COLO668 (cell line): ENCODE measurements around the gene C2CD4B.

Experiments
- DNase-seq: peaks from one replicate; lab custom pipeline; 2025; ENCODE audit not compliant: unreplicated experiment; lab: John Stamatoyannopoulos, UW

C2CD4B gene, protein sequence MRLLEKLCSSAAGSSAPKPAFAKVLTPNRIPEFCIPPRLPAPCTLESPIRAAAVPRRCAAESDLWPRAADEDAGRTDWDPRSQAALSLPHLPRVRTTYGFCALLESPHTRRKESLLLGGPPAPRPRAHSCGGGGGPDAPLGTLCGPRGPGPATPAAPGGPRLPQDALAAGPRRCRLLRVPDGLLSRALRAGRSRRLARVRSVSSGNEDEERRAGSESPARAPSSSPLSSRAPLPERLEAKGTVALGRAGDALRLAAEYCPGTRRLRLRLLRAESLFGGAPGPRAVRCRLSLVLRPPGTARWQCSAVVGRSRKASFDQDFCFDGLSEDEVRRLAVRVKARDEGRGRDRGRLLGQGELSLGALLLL

GRCh38 chr15:62165104-62165792 is at the start of gene C2CD4B:
Gene C2CD4B (minus strand): TSS chr15:62165285. CDS start chr15:62164984, 301 bp downstream.
- DNase-seq: peak; percentile 95

- DNase-seq: no peak
Measured at GRCh38 chr15:62212741-62213140, 47.7 kb upstream of the C2CD4B start.

- no peak for DNase-seq
Measured at GRCh38 chr15:62211348-62211747, 46.3 kb upstream of the C2CD4B start.

- DNase-seq: no peak
Measured at GRCh38 chr15:62209821-62210220, 44.7 kb upstream of the C2CD4B start.

GRCh38 chr15:62209322-62209721 is 44.2 kb upstream of the C2CD4B start:
- DNase-seq: no peak

- DNase-seq: no peak
Measured at GRCh38 chr15:62208884-62209283, 43.8 kb upstream of the C2CD4B start.

DNA sequence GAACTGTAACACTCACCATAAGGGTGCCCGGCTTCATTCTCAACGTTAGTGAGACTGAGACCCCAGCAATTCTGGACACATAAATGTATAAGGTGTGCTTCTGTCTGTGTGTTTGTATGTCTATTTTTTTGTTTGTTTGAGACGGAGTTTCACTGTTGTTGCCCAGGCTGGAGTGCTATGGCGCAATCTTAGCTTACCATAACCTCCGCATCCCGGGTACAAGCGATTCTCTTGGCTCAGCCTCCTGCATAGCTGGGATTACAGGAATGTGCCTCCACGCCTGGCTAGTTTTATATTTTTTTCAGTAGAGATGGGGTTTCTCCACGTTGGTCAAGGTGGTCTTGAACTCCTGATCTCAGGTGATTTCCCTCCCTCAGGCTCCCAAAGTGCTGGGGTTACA is 43.3 kb upstream of the C2CD4B start:
- no peak for DNase-seq

DNA sequence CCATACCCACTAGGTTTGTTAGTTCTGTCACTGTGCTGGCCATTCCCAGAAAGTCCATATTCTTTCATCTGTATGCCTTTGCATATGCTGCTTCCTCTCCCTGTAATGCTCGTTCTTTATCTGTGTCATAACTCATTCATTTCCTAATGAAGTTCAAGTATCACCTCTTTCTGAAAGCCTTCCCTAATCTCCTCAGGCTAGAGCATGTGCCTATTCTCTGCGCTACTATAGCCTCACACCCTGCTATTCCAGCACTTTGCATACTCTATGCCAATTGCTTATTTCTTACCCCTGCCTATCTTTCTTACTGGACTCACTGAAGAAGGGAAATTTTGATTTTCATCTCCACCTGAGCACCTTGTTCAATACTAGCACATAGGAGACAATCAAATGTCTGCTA is 25.6 kb upstream of the C2CD4B start:
- DNase-seq: no peak

DNA sequence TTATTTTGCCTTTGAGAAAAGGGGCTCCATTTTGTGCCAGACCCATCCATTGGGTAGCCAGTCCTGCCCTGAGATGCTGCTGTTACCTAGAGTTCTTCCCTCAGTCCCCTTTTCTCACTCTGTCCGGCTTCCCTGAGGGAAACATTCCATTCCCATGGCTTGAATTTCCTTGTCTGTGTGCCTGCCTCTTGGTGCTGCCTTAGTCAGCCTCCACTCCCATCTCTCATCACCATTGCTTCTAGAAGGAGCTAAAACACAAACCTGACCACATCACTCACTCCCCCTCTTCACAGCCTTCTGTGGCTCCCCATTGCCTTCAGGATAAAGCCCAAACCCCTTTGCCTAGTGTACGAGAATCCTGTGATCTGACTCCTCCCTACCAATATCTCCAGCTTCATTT is 25.2 kb upstream of the C2CD4B start:
- no peak for DNase-seq

DNA sequence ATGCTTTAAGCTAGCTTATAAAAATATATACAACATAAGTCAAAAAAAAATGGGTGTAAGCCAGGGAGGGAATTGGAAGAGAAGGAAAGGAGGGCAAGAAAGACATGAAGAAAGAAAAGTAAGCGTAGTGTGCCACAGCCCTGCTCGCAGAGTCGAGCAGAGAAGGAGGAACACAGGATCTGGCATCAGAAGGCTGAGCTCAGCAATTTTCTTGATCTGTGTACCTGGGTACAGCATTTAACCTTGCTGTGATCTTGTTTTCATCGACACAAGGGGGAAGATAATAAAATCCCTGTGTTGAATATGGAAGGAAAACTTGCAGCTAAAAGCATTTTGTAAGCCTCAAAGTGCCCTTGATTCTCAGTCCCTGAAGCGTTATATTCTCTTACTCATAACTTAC is 23.7 kb upstream of the C2CD4B start:
- no peak for DNase-seq

GRCh38 chr15:62187910-62188309 is 22.8 kb upstream of the C2CD4B start:
- DNase-seq: no peak

GRCh38 chr15:62187425-62187824 is 22.3 kb upstream of the C2CD4B start:
- DNase-seq: no peak

- DNase-seq: no peak
Measured at GRCh38 chr15:62186578-62186977, 21.5 kb upstream of the C2CD4B start.

- no peak for DNase-seq
Measured at GRCh38 chr15:62183130-62183529, 18.0 kb upstream of the C2CD4B start.

DNA sequence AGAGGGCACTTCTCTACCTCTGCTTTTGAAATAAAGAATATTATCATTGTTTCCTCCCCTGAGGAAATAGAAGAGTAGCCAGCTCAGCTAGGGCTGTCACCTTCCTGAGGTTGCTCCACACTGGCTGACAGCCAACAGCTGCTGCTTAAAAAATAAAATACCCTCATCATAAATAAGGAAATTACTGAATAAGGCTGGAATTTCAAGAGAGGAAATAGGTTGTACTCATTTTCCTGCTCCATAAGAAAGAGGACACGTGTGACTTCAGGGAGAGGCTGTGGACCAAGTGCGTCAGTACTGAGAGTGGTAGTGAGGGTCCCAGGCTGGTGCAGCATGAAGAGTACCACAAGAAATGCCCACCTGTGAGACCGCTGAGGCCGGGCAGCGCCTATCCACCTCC is 8.1 kb upstream of the C2CD4B start:
- DNase-seq: no peak

GRCh38 chr15:62171882-62172281 is 6.8 kb upstream of the C2CD4B start:
- no peak for DNase-seq

DNA sequence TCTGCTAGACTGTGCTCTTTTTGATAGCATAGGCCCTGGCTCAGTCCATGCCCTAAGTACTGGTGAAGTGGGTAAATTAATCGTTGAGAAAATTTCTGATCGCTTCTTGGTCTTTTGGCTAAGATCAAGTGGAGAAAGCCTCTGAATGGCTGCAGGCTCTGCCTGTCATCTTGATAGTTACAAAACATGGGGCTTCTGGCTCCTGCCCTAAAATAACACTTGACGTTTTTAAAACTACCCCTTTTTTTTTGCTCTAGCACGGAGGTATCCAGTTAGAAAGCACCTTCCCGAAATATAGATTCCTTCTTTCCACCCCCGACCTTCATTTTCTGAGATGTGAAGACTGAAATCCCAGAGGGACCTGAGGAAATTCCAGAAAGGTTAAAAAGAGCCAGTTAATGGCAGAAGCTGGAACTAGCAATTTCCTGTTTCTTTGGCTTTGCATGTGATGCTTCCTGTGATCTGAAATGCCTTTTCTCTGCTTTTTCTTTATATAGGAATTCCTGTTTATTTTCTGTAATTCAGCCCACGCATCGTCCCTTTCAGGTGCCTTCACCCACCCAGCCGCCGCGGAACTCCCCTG is 799 bp upstream of the C2CD4B start:
- no peak for DNase-seq

GRCh38 chr15:62164396-62165103 is 535 bp downstream of the C2CD4B start:
- DNase-seq: peak; percentile 65

DNA sequence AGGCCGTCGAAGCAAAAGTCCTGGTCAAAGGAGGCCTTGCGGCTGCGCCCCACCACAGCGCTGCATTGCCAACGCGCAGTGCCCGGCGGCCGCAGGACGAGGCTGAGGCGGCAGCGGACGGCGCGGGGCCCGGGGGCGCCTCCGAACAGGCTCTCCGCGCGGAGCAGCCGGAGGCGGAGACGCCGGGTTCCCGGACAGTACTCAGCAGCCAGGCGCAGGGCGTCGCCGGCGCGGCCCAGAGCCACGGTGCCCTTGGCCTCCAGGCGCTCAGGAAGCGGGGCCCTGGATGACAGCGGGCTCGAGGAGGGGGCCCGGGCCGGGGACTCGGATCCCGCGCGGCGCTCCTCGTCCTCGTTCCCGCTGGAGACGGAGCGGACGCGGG is 1.1 kb downstream of the C2CD4B start:
- DNase-seq: peak; percentile 70

- peak; percentile 30 for DNase-seq
Measured at GRCh38 chr15:62163397-62164013, 1.6 kb downstream of the C2CD4B start.

- DNase-seq: no peak
Measured at GRCh38 chr15:62153228-62153627, 11.9 kb downstream of the C2CD4B start.
